ENCODE results near the gene BACE1.
"Not testable (repeated sequence)": the region's sequence is repeated elsewhere in the genome, so short reads cannot be mapped to it uniquely, and the experiment has no call there.

Gene BACE1

GRCh38 chr11:117272175-117272574, 43.9 kb downstream of the BACE1 start:
- not testable (repeated sequence) for DNase-seq

DNA sequence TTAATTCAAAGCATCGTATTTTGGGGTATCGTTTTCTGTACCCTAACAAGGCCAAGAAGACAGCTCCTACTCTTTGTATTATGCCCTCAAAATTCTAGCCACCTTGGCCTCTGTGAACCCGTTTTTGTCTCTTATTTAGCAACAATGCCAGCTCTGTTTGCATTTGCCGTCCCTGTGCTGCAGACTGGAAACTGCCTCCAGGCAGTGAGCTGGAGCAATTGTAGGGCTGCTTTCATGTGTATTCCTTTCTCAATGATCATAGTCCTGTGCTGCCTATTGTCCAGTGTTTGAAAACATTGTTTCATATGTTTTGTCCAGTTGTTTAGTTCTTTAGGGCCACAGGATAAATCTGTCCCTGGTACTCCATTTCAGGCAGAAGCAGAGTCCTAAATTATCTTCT, 44.8 kb downstream of the BACE1 start:
- DNase-seq, result no peak

GRCh38 chr11:117269856-117270255, 46.2 kb downstream of the BACE1 start:
- peak; percentile 41 for DNase-seq

- DNase-seq, result no peak
Measured at GRCh38 chr11:117265745-117266144, 50.3 kb downstream of the BACE1 start.

DNA sequence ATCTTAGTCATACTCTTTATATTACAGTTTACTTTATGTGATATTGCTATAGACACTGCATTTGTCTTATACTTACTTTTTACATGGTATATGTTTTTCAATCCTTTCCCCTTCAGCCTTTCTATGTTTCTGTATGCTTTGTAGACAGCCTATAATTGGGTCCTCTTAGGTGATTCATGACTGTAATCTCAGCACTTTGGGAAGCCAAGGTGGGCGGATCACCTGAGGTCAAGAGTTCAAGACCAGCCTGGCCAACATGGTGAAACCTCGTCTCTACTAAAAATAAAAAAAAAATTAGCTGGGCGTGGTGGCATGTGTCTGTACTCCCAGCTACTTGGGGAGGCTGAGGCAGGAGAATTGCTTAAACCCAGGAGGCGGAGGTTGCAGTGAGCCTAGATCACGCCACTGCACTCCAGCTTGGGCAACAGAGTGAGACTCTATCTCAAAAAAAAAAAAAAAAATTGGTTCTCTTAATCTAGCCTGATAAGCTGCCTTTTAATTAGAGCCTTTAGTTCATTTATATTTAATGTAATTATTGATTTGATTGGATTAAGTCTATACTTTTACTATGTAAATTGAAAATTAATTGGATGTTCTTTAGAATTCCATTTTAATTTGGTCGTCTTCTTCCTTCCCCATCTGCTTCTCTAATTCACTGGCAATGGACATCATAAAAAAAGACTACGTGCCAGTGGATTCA, 51.3 kb downstream of the BACE1 start:
- not testable (repeated sequence) for DNase-seq

- DNase-seq, result peak; percentile 61
Measured at GRCh38 chr11:117259417-117259816, 56.6 kb downstream of the BACE1 start.

DNA sequence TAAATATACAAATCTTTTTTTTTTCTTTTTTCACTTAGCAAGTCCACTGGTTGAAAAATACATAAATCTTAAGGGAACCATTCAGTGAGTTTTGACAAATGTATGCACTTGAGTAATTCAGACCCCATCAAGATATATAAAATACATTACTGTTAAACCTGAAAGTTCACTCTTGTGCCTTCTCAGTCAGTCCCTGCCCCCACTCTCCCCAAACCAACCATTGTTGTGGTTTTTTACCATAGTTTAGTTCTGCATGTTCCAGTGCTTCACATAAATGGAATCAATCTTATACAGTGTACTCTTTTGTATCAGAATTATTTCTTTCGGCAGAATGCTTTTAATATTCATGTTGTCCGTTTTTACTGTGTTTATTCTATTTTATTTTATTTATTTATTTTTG, 57.5 kb downstream of the BACE1 start:
- no peak for DNase-seq

DNA sequence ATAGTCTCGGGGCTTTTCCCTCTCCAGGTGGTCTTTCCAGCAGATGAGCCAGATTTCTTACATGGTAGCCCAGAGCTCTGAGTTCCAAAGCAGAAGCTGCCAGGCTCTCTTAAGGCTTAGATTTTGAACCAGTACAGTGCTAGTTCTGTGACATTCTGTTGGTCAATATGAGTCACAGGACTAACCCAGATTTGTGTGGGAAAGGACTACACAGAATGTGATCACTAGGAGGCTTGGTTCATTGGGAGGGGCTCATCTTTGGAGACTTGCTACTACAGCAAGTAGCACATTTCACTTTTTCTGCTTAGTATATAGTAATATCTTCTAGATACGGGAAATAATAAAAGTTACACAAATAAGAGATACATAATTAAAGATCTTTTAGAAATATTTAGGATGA, 59.5 kb downstream of the BACE1 start:
- no peak for DNase-seq

- DNase-seq, result no peak
Measured at GRCh38 chr11:117255966-117256365, 60.1 kb downstream of the BACE1 start.

- no peak for DNase-seq
Measured at GRCh38 chr11:117251506-117251905, 64.5 kb downstream of the BACE1 start.

- DNase-seq, result no peak
Measured at GRCh38 chr11:117249571-117249970, 66.5 kb downstream of the BACE1 start.

- DNase-seq, result no peak
Measured at GRCh38 chr11:117248341-117248740, 67.7 kb downstream of the BACE1 start.

DNA sequence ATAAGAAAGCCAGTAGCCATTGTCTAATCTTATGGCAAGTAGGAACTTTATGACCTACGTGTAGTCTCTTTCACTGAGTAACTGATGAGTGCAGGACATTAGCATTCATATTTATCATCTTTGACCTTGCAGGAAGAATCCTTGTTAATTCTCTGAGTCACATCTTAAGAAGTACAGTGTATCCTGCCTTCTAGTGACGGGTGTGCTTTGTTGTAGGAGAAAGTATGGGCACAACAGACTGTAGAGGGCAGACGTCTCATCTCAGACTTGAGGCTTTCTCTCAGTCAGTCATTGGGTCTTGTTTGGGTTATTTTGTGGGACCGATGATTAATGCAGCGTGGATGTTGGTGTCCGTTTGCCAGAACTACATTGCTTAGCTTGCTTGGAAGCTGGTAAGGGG, 76.8 kb downstream of the BACE1 start:
- peak; percentile 87 for DNase-seq

DNA sequence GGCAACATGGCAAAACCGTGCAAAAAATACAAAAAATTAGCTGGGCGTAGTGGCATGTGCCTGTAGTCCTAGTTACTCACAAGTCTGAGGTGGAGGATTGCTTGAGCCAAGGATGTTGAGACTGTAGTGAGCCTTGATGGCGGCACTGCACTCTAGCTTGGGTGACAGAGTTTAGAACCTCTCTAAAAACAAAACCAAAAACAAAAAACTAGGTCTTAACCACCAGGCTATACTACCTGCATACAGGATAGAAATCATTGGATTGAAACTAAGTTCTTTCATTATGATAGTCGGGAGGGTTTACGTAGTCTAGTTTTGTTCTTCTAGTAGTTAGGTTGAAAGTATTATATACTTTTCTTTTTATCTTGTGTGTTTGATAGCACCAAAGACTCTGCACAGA, 77.8 kb downstream of the BACE1 start:
- DNase-seq, result no peak
